Measurements from ENCODE around the gene MRPL28.

MRPL28 gene

GRCh38 chr16:373020-373598 is 2.8 kb upstream of the MRPL28 start:
- DNase-seq (ENCODE audit: low spot score): no peak
- CTCF ChIA-PET: interaction anchor here (1.0 kb wide), 1 partner anchor 11 kb away, joined by 7 read pairs; no protein-coding TSS in a partner anchor
- POLR2A ChIA-PET (ENCODE audit: low non-redundant PET): no interaction called here
- TF ChIP-seq CTCF (conservative IDR thresholded peaks at IDR 0.05; ENCODE audit: low read depth): no peak
- peak overlapping the region; percentile 83 for H3K27ac ChIP-seq

DNA sequence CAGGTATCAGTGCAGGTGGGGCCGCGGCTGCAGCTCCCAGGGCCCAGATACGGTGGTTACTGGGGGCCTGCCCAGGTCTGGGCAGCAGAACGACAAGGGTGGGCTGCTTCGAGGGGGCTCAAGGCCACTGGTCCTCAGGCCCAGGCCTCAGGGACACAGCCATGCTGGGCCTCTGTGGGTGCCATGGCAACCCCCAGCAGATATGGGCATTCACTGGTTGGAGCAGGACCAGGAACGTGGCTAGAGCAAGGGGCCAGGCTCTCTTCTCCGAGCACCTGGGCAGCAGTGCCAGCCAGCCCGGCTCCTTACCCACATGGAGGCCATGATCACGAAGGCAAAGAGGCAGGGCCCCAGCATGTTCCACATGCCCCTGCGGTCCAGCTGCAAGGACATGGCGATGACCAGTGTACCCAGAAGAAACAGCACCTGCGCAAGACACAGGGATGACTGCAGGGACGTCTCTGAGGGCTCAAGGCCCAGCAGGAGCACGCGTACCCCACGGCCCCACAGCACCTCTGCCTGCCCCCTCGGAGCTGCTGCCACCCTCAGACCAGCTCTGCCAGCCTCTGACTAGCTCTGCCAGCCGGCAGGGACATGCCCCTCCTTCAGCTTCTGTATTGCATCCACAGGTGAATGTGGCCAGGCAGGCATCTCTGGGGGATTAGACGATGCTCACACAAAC is 2.1 kb upstream of the MRPL28 start:
- CTCF ChIA-PET: interaction anchor here (1.0 to 1.6 kb wide), 2 partner anchors 10 kb away, joined by 7 read pairs; no protein-coding TSS in a partner anchor
- H3K27ac ChIP-seq: peak overlapping the region; percentile 83
- POLR2A ChIA-PET (ENCODE audit: low non-redundant PET): no interaction called here
- no peak for DNase-seq (ENCODE audit: low spot score)
- no peak for TF ChIP-seq CTCF (conservative IDR thresholded peaks at IDR 0.05; ENCODE audit: low read depth)

GRCh38 chr16:371515-372301 is 1.4 kb upstream of the MRPL28 start:
- peak overlapping the region; percentile 83 for H3K27ac ChIP-seq
- ChIA-PET POLR2A (ENCODE audit: low non-redundant PET) (no interaction called here), CTCF (interaction anchor here (0.6 to 1.6 kb wide), 2 partner anchors 10 to 1760 kb away, joined by 3 to 7 read pairs; no protein-coding TSS in a partner anchor)
- TF ChIP-seq CTCF (conservative IDR thresholded peaks at IDR 0.05; ENCODE audit: low read depth): no peak
- DNase-seq (ENCODE audit: low spot score): no peak

GRCh38 chr16:370979-371514 is 709 bp upstream of the MRPL28 start:
- no peak for DNase-seq (ENCODE audit: low spot score)
- ChIA-PET CTCF (interaction anchor here (1.6 kb wide), 1 partner anchor 9 kb away, joined by 7 read pairs; no protein-coding TSS in a partner anchor), POLR2A (ENCODE audit: low non-redundant PET) (no interaction called here)
- peak overlapping the region; percentile 83 for H3K27ac ChIP-seq
- TF ChIP-seq CTCF (conservative IDR thresholded peaks at IDR 0.05; ENCODE audit: low read depth): no peak

DNA sequence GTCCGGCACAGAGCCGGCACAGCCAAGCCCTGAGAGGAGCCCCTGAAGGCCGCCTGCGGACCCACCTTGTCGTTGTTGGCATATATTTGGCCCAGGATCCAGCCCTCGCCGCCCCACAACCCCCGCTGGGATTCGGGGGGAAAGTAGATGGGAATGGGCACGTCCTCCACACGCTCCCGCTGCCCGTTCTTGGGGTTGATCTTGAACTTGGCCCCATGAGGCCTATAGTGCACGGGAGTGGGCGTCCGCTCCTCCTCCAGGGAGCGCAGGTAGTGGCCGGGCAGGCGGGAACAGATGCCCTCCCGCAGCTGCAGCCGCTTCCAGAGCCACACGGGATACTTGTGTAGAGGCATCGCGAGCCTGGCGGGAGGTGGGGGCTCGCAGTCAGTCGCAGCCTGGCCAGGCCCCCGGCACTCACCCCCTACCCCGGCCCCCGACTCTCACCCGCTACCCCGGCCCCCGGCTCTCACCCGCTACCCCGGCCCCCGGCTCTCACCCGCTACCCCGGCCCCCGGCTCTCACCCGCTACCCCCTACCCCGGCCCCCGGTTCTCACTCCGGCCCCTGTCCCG is 387 bp downstream of the MRPL28 start:
- no peak for DNase-seq (ENCODE audit: low spot score)
- TF ChIP-seq CTCF (conservative IDR thresholded peaks at IDR 0.05; ENCODE audit: low read depth): no peak
- H3K27ac ChIP-seq: peak overlapping the region; percentile 65
- CTCF ChIA-PET: no interaction called here
- POLR2A ChIA-PET (ENCODE audit: low non-redundant PET): no interaction called here

DNA sequence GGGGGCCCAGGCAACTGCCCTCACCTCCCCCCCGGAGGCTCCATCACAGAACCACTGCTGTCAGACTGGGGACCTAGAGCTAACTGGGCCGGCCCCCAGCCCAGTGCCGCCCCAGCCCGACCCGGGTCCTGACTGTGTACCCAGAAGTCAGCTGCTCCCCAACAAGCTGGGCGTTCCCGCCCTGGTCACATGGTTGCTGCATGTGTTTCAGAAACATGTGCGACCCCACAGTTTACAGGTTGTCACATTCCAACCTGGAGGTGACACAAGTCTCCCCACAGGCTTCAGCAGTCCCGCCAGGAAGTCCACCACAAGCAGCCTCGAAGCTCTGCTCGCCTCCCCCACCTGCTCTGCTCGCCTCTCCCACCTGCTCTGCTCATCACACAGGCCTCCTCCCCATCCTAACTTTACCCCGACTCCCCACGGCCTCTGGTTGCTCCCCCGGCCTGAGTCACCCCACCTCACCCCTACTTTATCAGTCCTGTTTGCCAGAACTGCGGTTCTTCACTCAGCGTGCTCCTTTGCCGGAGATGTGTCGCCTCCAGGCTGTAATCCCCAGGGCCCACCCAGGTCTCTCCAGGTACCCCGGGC is 968 bp downstream of the MRPL28 start:
- no peak for DNase-seq (ENCODE audit: low spot score)
- H3K27ac ChIP-seq: peak overlapping the region; percentile 65
- CTCF ChIA-PET: no interaction called here
- POLR2A ChIA-PET (ENCODE audit: low non-redundant PET): no interaction called here
- no peak for TF ChIP-seq CTCF (conservative IDR thresholded peaks at IDR 0.05; ENCODE audit: low read depth)
